AG04450 (cell line): Measurements from ENCODE around the gene ACVRL1. TPM values are rescaled to one million over a fixed set of nuclear protein-coding genes. Genes with fewer than 3 reads are reported as not detected.

ENCODE experiments used
- CTCF ChIA-PET: fragments of 300-600, 350-600 bp; formaldehyde crosslinking; extraction: SDS; loops from one replicate; lab custom pipeline; 2022; ENCODE audit warnings: antibody characterized with exemption, inconsistent platforms; lab: Charles Lee
- POLR2A ChIA-PET: fragments of 350-600 bp; formaldehyde crosslinking; extraction: SDS; loops from one replicate; lab custom pipeline; 2021; ENCODE audit warnings: antibody characterized with exemption, inconsistent platforms; lab: Yijun Ruan, JAX
- DNase-seq: peaks from one replicate; pipeline ENCODE4 v3.0.0-alpha.2; 2011; ENCODE audit warnings: low read depth, low spot score
- H3K27ac ChIP-seq: one replicate; pipeline ENCODE4 v1.5.1; 2012; ENCODE audit warnings: low read depth, low read length, control low read depth
- H3K27me3 ChIP-seq: one replicate; pipeline ENCODE4 v1.6.0; 2012; ENCODE audit warnings: low read length; ENCODE audit not compliant: control insufficient read depth, insufficient read depth
- H3K4me3 ChIP-seq: 2 replicates; pipeline ENCODE4 v1.5.1; 2011; ENCODE audit warnings: mild to moderate bottlenecking, low read depth, low read length, control low read depth
- H3K9me3 ChIP-seq: 2 replicates; pipeline ENCODE4 v1.5.1; 2012; ENCODE audit warnings: low read length; ENCODE audit not compliant: control insufficient read depth, insufficient read depth
- CTCF ChIP-seq: IDR thresholded peaks from 2 replicates; pipeline ENCODE4 v1.5.1; 2011; ENCODE audit warnings: low read depth, low read length, control low read depth, inconsistent platforms
- polyA plus RNA-seq: library from polyadenylated mRNA; depleted of rRNA; stranded (reverse); fragments of >200 nt; gene quantifications from 2 replicates; pipeline ENCODE4 v1.2.3, GENCODE V29; 2011

The ACVRL1 gene
- polyA plus RNA-seq, 1 experiment = 11.1 TPM

DNA sequence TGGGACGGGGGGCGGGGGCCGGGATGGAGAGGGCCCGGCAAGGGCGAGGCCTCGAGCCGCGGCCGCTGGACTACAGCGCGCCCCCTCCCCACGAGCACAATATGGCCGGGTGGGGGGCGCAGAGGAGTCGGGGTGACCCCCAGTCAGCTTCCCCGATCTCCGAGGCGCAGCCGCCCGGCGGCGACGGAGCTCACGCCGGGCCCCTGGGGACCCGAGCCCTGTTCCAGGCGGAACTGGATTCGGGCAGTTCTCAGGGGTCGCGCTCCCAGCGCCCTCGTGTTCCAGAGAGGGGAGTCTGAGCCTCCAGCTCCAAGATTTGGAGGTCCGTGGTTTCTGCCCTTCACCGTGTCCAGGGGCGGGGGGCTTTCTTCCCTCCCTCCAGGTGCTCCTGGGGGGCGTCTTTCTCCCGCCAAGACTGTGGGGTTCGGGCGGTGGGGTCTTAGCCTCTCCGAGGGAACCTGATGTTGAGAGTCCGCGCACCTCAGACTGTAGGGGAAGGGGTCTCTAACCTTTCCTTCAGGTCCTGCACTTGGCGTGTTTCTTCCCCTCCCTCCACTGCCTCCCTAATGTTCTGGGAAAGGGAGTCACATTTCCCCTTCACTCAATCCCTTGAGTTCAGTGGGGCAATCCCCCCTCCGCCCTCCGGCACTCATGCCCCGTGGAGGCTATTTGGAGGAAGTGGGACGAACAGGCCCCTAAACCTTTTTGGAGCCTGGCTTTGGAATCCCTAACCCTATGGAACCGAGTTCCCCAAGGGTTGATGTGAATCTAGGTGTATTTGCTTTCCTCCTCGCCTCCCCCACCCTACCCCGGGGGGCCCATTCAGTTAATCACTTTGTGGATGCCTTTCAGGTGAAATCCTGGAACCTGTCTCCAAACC, 44.8 kb downstream of the ACVRL1 start:
- H3K27me3 ChIP-seq = peaks cover 13% of the 10 kb centered on the region
- DNase-seq = no peak
- CTCF ChIA-PET = interaction anchor here (0.9 to 1.2 kb wide), 2 partner anchors 29 to 52 kb away, joined by 3 read pairs; no protein-coding TSS in a partner anchor
- no peak for TF ChIP-seq CTCF
- H3K27ac ChIP-seq = no peak overlapping the region
- POLR2A ChIA-PET = no interaction called here
- no peaks in the 10 kb centered on the region; the same call in 1 of the 2 replicates for H3K9me3 ChIP-seq
- peak overlapping the region; percentile 89 for H3K4me3 ChIP-seq

DNA sequence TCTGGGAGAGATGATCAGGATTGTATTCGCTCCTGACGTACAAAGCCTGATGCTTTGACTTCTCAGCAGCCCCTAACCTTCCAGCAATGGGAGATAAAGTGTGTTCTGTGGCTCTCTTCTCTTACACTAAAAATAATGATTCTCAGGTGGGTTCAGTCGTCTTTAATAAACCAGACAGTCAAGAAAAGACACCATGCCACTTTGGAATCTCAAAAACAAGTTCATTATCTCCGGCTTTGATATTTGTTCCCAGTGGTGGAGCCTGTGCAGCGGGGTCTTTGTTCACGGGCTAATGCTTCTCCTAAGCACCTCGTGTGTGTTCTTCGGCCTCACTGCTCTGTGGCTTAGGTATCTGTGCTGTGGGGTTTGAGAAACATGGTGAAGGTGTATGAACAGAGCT, 45.8 kb downstream of the ACVRL1 start:
- Histone ChIP-seq H3K27ac (no peak overlapping the region), H3K4me3 (peak overlapping the region; percentile 89), H3K9me3 (no peaks in the 10 kb centered on the region; the same call in 1 of the 2 replicates), H3K27me3 (peaks cover 13% of the 10 kb centered on the region)
- ChIA-PET CTCF (interaction anchor here (5.3 kb wide), 1 partner anchor 18 kb away, joined by 24 read pairs; no protein-coding TSS in a partner anchor), POLR2A (no interaction called here)
- no peak for TF ChIP-seq CTCF
- no peak for DNase-seq

DNA sequence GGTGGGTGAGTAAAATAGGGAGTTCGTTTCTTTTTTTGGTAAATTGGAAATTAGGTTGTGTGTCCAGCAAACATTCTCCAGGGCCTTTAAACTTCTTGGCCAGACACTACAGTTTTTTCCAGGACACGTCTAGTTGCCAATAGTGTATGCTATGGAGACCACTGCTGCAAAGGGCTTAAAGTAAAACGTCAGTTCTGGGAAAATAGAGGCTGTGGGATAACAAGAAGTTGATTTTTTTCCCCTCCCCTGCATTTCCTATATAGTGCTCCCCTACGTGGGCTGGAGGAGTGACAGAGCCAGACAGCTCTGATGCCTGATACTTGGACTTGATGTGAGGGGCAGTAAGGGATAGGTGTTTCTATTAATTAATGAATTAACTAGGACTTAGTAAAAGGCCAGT, 46.6 kb downstream of the ACVRL1 start:
- TF ChIP-seq CTCF = no peak
- Histone ChIP-seq H3K4me3 (0 out of 2 replicates have a peak overlapping the region, but pooled peaks have one; percentile 5), H3K27ac (no peak overlapping the region), H3K27me3 (peaks cover 10% of the 10 kb centered on the region), H3K9me3 (no peaks in the 10 kb centered on the region; the same call in 1 of the 2 replicates)
- ChIA-PET POLR2A (no interaction called here), CTCF (interaction anchor here (1.1 to 5.3 kb wide), 3 partner anchors 17 to 133 kb away, joined by 3 to 24 read pairs (median 6); no protein-coding TSS in a partner anchor)
- DNase-seq = no peak

DNA sequence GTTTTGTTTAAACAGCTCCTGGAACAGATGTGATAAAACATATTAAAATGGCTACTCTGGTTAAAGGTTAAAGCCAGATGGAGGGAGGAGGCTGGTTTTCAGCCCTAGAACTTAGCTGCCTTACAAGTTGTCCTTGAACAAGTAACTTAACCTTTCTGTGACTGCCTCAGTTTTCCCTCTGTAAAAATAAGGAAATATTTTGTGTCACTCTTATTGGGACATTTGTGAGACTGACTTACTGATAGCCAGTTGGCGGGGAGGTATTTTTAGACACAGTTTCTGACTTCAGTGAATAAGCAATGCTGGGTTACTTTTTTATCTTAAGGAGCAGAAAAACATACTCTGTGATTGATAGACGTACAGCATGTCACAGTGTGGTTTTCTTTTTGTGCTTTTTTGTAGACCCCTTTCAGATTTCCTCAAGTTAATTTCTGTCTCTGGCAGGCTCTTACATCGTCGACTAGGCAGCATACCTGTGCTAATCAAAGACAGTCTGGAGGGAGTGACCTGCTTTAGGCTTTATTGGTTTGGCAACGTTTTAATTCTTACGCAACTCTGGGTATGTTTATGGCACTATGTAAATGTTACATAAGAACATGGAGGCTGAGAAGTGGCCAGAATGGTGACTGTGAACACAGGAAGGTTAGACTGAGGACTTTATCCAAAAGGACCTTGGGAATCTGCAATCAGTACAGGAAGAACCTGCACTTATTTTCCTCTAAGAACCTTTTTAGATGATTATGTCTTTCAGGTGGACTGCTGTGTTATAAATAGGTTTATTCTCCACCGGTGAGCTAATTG, 47.5 kb downstream of the ACVRL1 start:
- H3K4me3 ChIP-seq = no peak overlapping the region
- no peak overlapping the region for H3K27ac ChIP-seq
- DNase-seq = no peak

More for the DNA sequence above, 47.5 kb downstream of the ACVRL1 start:
- Histone ChIP-seq H3K9me3 (no peaks in the 10 kb centered on the region; the same call in 1 of the 2 replicates), H3K27me3 (peaks cover 4% of the 10 kb centered on the region)
- CTCF ChIA-PET = interaction anchor here (1.0 to 5.3 kb wide), 4 partner anchors 16 to 134 kb away, joined by 3 to 24 read pairs (median 4); no protein-coding TSS in a partner anchor
- POLR2A ChIA-PET = no interaction called here
- TF ChIP-seq CTCF = no peak
